SK-N-MC (cell line): ENCODE results near the gene SFI1.
"Not testable (repeated sequence)": the region's sequence is repeated elsewhere in the genome, so short reads cannot be mapped to it uniquely, and the experiment has no call there.

Experiments
- EZH2 ChIP-seq: fragments of 200-600 bp; sonication (generic); IDR thresholded peaks from one replicate; pipeline ENCODE4 v1.6.1; 2017; ENCODE audit warnings: antibody characterized with exemption
- POLR2AphosphoS5 ChIP-seq: IDR thresholded peaks from 2 replicates; pipeline ENCODE4 v1.6.1; 2012; ENCODE audit warnings: mild to moderate bottlenecking, low read depth, low read length, borderline replicate concordance

DNA sequence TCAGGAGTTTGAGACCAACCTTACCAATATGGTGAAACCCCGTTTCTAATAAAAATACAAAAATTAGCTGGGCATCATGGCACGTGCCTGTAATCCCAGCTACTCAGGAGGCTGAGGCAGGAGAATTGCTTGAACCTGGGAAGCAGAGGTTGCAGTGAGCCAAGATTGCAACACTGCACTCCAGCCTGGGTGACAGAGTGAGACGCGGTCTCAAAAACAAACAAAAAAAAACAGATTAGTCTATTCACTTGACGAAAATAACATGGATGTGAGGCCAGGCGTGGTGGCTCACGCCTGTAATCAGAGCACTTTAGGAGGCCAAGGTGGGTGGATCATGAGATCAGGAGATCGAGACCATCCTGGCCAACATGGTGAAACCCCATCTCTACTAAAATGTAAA is 13.9 kb upstream of the SFI1 start:
- not testable (repeated sequence) for TF ChIP-seq POLR2AphosphoS5, EZH2
